GM19099 (cell line): ENCODE results near the gene MIER2.

Experiments used
- POLR2A ChIP-seq: IDR thresholded peaks from 3 replicates; pipeline ENCODE4 v1.6.1; 2011; ENCODE audit warnings: low read depth; ENCODE audit not compliant: insufficient read length; ENCODE audit errors: extremely low read depth

The MIER2 gene

GRCh38 chr19:277131-277530 is 67.5 kb downstream of the MIER2 start:
- TF ChIP-seq POLR2A: no peak

GRCh38 chr19:275958-276646 is 68.5 kb downstream of the MIER2 start:
- no peak for TF ChIP-seq POLR2A

- TF ChIP-seq POLR2A: no peak
Observed at GRCh38 chr19:275000-275399, 69.6 kb downstream of the MIER2 start.

GRCh38 chr19:273393-273792 is 71.2 kb downstream of the MIER2 start:
- TF ChIP-seq POLR2A: no peak

GRCh38 chr19:271856-272255 is 72.7 kb downstream of the MIER2 start:
- TF ChIP-seq POLR2A: no peak

GRCh38 chr19:269241-269640 is 75.4 kb downstream of the MIER2 start:
- no peak for TF ChIP-seq POLR2A

GRCh38 chr19:262125-262524 is 82.5 kb downstream of the MIER2 start:
- no peak for TF ChIP-seq POLR2A
